NCI-H748 (cell line): Measurements from ENCODE around the gene STAT1.
"Not testable (repeated sequence)": the region's sequence is repeated elsewhere in the genome, so short reads cannot be mapped to it uniquely, and the experiment has no call there.

Experiments
- DNase-seq: peaks from one replicate; lab custom pipeline; 2025; ENCODE audit not compliant: unreplicated experiment; lab: John Stamatoyannopoulos, UW

The STAT1 gene

DNA sequence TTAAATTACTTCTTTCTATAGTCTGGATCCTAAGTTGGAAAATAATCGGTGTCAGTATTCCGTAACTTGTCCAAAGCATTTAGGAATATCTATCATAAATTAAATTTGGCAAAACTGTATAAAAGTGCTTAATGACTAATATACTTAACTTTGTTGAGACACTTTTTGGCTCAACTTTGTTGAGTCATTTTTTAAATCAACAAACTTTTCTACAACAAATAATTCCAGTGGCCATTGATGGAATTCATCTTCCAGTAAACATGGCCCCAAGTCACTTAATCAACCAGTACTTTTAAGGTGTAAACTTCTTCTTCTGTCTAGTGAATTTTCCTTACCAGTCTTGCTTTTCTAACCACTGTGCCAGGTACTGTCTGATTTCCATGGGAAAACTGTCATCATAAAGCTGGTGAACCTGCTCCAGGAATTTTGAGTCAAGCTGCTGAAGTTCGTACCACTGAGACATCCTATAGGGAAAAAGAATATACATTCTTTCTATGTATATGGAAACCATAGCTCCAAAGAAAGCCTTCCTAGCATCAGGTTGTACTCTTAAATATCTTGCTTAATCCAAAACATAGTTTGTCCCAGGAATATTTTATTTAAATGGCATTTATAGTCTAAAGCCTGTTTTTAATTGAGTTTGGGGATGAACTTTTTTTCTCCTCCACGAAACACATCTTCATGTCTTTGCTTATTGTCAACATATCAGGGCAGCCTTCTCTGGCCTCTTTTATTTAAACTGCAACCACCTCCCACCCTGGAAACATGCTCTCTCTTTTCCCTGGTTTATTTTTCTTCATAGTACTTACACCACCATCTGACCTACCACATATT lies 4.2 kb downstream of the STAT1 start:
- DNase-seq = no peak

DNA sequence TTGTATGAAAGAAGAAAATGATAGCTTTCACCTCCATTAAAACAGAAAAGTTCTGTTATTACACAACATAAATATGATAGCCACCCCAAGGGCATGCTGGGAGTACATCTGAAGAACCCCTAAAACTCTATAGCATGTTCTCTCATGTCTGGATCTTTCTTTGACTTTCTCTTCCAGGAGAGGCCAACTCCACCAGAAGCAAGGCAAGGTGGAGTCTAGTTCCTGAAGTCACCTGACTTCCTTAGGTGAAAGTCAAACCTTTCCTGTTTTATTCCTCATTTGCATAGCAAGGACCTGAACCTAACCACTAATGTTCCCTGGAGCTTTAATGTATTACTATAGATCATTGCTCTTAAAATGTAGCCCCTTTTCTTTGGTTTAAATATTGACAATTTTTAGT lies 5.7 kb downstream of the STAT1 start:
- no peak for DNase-seq

DNA sequence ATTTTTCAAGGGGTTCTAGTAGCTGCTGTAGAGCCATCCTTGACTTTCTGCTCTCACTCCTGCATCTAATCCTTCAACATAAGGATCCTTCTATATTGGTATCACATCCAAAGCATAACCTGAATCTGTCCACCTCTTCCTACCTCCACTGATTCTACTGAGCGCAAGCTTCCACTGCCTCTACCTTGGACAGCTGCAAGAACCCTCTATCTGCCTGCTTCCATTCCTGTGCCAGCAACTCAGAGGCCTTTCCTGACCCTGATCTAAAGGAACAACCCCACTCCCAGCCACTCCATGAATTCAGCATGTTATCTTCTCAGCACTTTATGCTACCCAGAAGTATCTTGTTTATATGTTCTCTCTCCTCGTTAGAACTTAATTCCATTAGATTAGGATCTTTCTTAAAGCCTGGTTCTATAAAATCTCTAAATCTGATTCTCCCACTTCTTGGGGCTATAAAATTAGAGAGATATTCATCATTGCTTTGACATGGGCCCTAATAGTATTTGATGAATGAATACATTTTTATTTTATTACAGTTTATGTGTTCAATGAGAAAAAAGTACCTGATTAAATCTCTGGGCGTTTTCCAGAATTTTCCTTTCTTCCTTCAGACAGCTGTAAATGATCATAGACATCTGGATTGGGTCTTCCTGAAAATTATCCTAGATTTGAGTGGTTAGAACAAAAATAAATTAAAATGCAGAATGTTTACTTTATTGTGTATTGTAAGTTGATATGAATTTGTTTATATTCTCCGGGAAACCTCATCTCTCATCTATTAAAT lies 6.8 kb downstream of the STAT1 start:
- no peak for DNase-seq

DNA sequence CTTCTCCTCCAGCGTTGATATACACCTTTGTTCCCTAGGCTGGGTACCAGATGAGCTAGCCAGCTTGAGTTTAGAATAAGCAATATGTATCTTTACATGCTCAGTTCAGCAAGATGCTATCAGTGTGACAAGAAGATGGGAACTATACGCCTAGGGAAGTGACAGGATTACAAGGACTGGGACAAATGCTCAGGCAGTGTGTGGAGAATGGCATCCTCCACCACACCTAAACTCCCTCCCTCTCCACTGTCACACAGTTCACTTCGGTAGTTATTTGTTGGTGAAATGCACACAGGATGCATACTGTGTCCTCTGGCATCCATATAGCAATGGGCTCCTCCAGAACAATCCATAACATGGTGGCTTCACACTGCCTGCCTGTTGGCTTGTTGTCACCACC lies 7.7 kb downstream of the STAT1 start:
- DNase-seq = no peak

DNA sequence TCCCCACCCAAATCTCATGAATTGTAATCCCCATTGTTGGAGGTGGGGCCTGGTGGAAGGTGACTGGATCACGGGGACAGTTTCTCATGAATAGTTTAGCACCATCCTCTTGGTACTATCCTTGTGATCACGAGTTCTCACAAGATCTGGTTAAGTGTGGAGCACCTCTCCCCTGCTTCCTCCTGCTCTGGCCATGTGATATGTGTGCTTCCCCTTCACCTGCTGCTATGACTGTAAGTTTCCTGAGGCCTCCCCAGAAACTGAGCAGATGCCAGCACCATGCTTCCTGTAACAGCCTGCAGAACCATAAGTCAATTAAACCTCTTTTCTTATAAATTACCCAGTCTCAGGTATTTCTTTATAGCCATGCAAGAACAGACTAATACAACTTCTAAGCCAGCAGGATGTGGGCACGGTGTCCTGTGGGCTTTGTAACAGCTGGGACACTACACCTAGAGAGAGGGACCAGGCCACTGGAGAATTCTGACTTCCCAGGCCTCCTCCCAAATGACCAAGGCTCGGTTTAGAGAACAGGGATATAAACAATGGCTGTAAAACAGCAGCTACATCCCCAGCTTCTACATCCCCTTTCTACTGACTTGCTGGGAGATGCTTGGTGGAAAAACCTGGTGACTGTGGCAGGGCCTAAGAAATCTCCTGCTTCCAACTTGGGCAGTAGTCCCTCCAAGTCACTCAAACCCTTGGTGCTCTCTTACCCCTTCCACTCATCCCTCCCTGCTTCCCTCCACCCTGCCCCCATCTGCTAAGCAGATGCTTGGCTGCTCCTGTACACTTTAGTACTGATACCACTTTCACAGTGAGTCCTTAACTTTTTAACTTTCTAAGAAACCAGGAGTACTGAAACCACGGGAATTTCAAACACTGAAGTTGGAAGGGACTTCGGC lies 10.3 kb downstream of the STAT1 start:
- DNase-seq = no peak

DNA sequence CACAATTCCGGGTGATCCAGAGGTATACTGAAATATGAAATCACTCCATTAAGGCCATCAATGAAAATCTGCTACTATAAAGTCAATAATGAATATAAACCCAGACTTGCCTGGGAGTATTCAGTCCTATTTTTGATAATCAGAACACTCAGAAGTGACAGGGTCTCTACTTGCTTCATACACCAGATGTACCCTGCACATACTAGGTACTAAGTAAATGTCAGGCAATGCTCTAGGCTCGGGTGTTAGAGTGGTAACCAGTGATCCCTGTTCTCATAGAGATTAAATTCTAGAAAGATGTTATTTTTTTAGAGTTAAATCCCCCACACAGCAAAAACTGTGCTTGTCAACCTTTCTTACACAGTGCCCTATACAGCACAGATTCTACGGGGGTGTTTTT lies 12.3 kb downstream of the STAT1 start:
- DNase-seq = no peak

DNA sequence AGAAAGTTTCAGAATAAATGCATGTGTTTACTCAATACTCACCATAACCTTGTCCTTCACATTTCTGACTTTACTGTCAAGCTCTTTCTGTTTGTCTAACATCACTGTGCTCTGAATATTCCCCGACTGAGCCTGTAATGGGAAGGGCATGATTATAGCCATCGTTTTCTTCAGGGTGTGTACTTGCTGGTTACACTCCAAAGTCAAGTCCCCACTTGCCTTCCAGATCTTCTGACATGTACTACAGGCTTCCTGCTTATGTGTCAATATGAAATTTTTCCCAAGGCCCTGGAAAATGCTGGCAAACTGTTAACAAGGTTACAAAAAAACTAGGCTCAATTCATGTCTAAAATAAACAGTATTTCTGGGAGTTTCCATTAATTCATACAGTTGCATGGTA lies 12.9 kb downstream of the STAT1 start:
- DNase-seq = no peak

DNA sequence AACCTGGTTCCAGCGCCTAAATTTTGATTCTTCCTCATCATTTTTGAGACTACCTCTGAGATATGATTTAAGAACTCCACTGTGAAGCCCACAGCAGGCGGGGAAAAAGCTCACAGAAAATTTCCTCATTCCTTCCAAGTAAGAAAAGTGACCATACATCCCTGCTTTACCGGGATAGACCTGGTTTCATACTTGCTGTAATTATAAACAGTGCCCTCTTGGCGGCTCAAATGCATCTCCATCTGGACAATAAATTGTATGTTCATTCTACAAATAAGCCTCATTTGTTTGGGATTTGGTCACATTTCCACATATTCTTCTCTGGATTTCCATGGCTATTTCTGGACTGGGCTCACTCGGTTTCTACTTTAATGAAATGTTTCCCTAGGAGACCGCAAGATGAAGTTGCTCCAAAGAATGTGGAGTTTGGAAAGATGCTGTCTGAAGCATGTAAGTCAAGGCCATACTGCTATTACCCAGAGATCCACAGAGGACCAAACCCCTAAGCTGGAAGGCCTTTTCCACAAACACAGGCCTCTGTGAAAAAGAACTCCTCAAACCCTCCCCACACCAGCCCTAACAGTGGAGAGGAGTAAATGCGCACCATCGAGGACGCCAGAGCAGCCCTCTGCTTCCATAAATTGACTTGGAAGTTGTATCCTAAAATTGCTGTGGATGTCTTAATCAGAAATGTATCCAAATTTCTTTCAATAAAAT lies 13.9 kb downstream of the STAT1 start:
- no peak for DNase-seq

DNA sequence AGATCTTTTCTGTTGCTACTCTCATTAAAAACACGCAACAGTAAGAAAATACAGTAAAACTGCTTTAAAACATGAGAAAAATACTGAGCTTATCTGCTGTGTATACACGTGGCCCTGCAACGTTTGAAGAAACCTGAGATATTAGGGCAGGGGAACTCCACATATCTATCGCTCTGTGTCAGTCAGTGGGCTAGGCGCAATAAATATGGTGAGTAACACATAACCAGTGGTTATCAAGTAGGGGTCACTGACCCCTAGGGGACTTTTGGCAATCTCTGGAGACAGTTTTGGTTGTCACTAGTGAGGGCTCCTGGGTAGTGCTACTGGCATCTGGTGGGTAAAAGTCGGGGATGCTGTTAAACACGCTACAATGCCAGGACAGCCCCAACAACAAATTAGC lies 14.9 kb downstream of the STAT1 start:
- no peak for DNase-seq

DNA sequence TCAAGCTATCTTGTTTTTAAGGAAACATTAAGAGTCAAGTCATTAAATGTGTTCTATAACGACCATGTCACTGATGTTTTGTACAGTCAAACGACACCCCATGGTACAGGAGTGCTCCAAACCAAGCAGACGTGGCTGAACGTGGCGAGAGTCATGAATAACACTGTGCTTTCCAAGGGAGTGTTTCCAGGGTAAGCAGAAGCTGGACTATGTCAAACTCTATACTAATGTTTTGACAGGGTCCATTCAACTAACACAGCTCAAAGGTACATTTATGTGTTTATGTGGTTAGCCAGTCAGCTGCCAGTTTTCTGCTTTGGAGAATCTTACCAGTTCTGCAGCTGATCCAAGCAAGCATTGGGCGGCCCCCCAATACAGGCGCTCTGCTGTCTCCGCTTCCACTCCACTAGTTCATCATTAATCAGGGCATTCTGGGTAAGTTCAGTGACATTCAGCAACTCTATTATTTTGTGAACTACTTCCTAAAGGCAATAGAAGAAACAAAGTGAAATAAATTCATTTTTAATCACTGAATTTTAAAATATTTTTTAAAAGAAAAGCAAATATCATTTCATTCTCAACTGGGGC lies 16.4 kb downstream of the STAT1 start:
- DNase-seq = no peak

DNA sequence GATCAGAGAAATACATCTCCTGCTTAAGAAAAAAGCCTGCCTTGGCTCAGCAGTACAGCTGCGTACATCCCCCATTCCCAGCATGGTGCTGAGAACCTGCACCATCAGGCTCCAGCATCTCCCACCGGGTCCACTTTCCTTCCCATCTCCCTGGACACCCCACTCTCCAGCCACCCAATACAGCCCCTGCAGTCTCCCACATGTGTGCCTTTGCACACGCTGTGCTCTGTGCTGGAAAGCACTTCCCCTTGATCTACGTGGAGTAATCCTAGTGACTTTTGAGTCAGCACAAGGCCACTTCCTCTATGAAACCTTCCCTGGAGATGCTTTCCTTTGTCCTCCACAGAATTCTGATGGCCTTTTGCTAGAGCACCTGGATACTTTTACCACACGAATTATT lies 17.0 kb downstream of the STAT1 start:
- DNase-seq = no peak

DNA sequence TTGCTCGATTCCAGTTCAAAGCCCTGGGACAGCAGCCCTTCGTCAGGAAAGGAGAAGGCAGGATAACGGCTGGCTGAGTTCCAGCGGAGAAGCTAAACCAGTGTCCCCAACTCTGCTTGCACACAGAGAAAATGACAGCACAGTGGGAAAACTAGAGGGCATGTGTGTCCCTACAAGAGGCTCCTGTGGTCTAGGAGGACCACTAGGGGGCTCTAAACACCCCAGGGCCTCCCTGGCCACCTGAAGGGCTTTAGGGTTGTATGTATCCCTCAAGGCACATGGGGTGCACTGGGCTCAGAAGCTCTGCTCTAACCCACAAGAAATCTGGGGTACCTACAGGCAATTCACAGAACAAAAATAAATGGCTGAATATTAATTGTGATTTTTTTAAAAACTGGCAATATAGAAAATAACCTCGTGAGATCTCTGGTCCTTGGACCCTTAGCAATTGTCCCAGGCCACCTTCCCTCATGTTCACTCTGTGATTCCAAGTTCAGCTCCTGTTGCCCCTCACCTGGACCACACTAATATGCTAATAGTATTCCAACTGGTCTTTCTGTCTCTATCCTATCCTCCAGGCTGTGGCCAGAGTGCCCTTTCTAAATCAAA lies 17.5 kb downstream of the STAT1 start:
- DNase-seq = peak; percentile 49

DNA sequence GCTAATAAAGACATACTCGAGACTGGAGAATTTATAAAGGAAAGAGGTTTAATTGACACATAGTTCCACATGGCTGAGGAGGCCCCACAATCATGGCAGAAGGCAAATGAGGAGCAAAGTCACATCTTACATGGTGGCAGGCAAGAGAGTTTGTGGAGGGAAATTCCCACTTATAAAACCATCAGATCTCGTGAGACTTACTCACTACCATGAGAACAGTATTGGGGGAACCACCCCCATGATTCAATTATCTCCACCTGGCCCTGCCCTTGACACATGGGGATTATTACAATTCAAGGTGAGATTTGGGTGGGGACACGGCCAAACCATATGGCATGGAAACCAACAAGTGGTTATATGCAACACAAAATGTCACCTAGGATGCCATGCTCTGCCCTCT lies 18.7 kb downstream of the STAT1 start:
- DNase-seq = not testable (repeated sequence)

DNA sequence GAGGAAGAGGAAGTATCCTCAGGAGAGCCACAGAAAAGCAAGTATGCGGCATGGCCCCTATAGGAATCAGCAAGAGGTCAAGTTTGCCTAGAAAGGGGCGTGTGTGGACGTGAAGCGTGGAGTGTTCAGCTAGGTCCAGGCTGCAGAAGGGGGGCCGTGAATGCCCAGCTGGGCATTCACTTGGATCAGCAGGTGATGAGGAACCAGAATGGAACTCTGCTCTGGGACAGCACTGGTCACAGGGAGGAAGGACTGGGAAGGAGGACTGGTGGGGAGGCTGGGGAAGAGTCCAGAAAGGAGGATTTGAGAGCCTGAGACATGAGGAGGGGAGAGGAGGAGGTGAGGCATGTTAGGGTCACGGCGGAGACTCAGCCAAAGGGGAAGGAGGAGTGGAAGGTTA lies 19.8 kb downstream of the STAT1 start:
- DNase-seq = no peak

DNA sequence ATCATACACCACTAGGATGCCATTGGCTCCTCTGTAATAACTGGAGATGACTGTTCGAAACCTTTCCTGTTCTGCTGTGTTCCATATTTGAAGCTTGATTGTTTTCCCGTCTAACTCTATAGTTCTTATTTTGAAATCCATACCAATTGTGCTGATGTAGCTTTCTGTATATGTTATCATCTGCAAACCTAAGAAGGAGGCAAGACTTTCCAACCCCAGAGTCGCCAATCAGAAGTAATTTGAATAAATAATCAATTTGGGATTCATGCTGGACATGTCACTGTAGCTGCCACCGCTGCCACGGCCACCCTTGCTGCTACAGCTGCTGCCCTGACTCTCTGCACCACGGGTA lies 20.7 kb downstream of the STAT1 start:
- no peak for DNase-seq

DNA sequence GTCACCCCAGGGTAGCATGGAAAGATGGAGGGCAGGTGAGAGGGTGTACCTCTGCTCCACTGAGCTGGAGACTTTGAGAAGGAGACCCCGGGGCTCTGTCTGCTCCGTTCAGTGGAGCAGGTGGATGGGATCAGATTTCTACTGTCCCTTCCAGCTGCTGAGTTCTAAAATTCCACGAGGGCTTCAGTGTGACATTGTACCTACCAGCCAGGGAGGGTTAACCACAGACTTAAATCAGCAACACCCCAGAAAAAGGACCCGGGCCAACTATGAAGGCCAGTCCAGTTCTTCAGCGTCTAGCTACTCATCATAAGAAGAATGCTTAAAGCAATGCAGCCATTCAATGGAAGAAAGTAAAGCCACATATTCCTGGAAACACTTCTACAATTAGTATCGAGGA lies 23.8 kb downstream of the STAT1 start:
- DNase-seq = no peak

DNA sequence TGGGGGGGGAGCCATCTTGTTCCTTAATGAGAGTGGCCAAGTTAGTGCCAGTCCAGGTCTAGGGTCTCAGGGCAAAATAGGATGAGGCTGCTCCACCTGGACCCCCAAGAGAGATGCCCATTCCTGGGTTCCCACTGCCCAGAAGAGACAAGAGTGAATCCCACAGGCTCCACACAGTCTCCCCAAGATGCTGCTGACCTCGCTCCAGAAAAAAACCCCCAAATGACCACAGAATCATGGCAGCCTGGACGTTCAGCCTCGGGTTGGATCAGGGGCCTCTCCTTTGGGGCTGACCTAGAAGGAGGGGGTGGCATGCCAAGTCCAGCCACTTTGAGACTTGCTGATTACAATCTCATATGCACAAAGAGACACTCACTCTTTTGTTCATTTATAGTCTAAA lies 25.1 kb downstream of the STAT1 start:
- DNase-seq = no peak

DNA sequence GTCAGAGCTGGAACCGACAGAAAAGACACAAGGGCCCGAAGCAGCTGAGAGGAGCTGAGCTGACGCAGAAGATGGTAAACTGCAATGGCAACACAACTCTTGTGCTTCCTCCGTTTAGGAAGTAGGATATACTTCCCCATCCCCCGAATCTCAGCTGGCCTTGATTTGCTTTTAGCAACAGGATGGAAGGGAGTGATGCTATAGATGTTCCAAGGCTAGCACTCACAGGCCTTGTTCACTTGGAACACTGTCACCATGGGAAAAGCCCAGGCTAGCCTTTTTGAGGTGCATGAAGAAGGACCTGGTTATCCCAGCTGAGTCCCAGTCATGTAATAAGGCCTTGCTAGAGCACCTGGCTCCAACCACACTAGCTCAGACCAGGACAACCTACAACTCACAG lies 26.0 kb downstream of the STAT1 start:
- no peak for DNase-seq

DNA sequence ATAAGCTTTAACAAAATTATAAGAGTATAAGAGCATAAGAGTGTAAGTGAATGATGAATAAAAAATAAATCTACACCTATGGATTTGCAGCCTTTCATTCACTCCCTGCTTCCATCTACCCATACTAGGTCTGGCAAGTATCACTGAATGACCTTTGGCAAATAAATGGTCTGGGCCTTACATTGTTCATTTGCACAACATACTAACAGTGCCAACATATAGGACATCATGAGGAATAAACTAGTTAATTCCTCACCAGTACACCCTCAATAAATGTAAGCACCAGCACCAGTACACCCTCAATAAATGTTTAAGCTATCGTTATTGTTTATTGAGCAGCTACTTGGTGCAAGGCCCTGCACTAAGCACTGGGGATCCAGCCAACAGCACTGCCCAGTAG lies 26.9 kb downstream of the STAT1 start:
- DNase-seq = no peak
